HCT116 (cell line): ENCODE measurements around the gene LRRC66. TPM values are rescaled to one million over a fixed set of nuclear protein-coding genes. Genes with fewer than 3 reads are reported as not detected.

ENCODE experiments used
- ATAC-seq: fragments of 200-7000 bp; cut with Tn5 transposase; 2 replicates; pipeline ENCODE4 v1.9.1; 2020; ENCODE audit warnings: mild to moderate bottlenecking, moderate library complexity
- BruUV-seq: library from RNA; stranded (reverse); fragments of 400-500 nt; replicated peaks from 2 replicates; lab custom pipeline; 2021; lab: Mats Ljungman, UMichigan
- CTCF ChIA-PET: fragments of 300-600 bp; sonication (Branson Sonifier 250); formaldehyde crosslinking; loops from one replicate; lab custom pipeline; 2021; ENCODE audit warnings: antibody characterized with exemption; lab: Charles Lee
- POLR2A ChIA-PET: fragments of 300-600, 350-600 bp; sonication (Branson Sonifier 250); formaldehyde crosslinking; loops from one replicate; lab custom pipeline; 2021; ENCODE audit warnings: antibody characterized with exemption; lab: Charles Lee
- RAD21 ChIA-PET, 2 experiments: fragments of 300-600 bp; sonication (Branson Sonifier 250); formaldehyde crosslinking; loops; one replicate each; lab custom pipeline; 2023; ENCODE audit warnings: low total read pairs in 2 of 2; ENCODE audit not compliant: uncharacterized antibody in 2 of 2, unreplicated experiment in 2 of 2, low non-redundant PET in 1 of 2; lab: Charles Lee
- DNase-seq: peaks from one replicate; pipeline ENCODE4 v3.0.0-alpha.2; 2010; ENCODE audit warnings: low read depth, low spot score
- H2AFZ ChIP-seq: fragments of 200-600 bp; shearing (Covaris generic), sonication (generic); 2 replicates; pipeline ENCODE4 v1.6.1; 2017; ENCODE audit warnings: low read depth, mixed run types, mixed read lengths, antibody characterized with exemption, low read length; ENCODE audit not compliant: poor library complexity, severe bottlenecking
- H3K27ac ChIP-seq: 2 replicates; pipeline ENCODE4 v1.5.1; 2012; ENCODE audit warnings: low read depth, low read length
- H3K27me3 ChIP-seq: fragments of 200-600 bp; sonication (generic); 2 replicates; pipeline ENCODE4 v1.6.1; 2016; ENCODE audit warnings: mixed run types, low read length, mixed read lengths; ENCODE audit not compliant: insufficient read depth
- H3K36me3 ChIP-seq, 2 experiments: fragments of 200-500 bp in 1 of 2; fragments of 200-600 bp in 1 of 2; sonication (Bioruptor generic) in 1 of 2; sonication (generic) in 1 of 2; 2 replicates each; pipeline versions ENCODE4 v1.5.1 to v1.6.1; 2014 to 2016; ENCODE audit warnings: low read length in 2 of 2, inconsistent platforms in 1 of 2, mixed read lengths in 1 of 2, mixed run types in 1 of 2; ENCODE audit not compliant: insufficient read depth in 2 of 2, control insufficient read depth in 1 of 2
- H3K4me1 ChIP-seq, 2 experiments: fragments of 200-600 bp in 1 of 2; sonication (generic) in 1 of 2; 2 replicates each; pipeline versions ENCODE4 v1.5.1 to v1.6.1; 2012 to 2017; ENCODE audit warnings: low read length in 2 of 2, inconsistent platforms in 1 of 2, mild to moderate bottlenecking in 1 of 2, mixed read lengths in 1 of 2, mixed run types in 1 of 2, moderate library complexity in 1 of 2; ENCODE audit not compliant: insufficient read depth in 2 of 2, control insufficient read depth in 1 of 2
- H3K4me2 ChIP-seq: fragments of 200-600 bp; sonication (generic); 2 replicates; pipeline ENCODE4 v1.6.1; 2017; ENCODE audit warnings: mixed run types, low read length, mixed read lengths
- H3K4me3 ChIP-seq, 2 experiments: fragments of 200-600 bp in 1 of 2; sonication (generic) in 1 of 2; replicated peaks in 1 of 2; 2 replicates each; pipeline ENCODE4 v1.5.1; 2011 to 2016; ENCODE audit warnings: low read length in 2 of 2, control low read depth in 1 of 2, low read depth in 1 of 2, mild to moderate bottlenecking in 1 of 2, mixed read lengths in 1 of 2, mixed run types in 1 of 2
- H3K79me2 ChIP-seq: fragments of 200-600 bp; sonication (generic); 2 replicates; pipeline ENCODE4 v1.6.1; 2017; ENCODE audit warnings: mild to moderate bottlenecking, mixed run types, low read length, moderate library complexity, mixed read lengths; ENCODE audit not compliant: insufficient read depth
- H3K9ac ChIP-seq: fragments of 200-600 bp; sonication (generic); 2 replicates; pipeline ENCODE4 v1.6.1; 2016; ENCODE audit warnings: low read length, mixed read lengths
- H3K9me2 ChIP-seq: fragments of 200-600 bp; sonication (generic), shearing (Covaris generic); 2 replicates; pipeline ENCODE4 v1.6.1; 2017; ENCODE audit warnings: mixed run types, mild to moderate bottlenecking, moderate library complexity; ENCODE audit not compliant: insufficient read depth
- H3K9me3 ChIP-seq, 2 experiments: fragments of 200-500 bp in 1 of 2; fragments of 200-600 bp in 1 of 2; sonication (Bioruptor generic) in 1 of 2; sonication (generic) in 1 of 2; 2 replicates each; pipeline ENCODE4 v1.6.1; 2014 to 2017; ENCODE audit warnings: low read length in 2 of 2, mixed read lengths in 2 of 2, inconsistent platforms in 1 of 2, low read depth in 1 of 2, mild to moderate bottlenecking in 1 of 2, mixed run types in 1 of 2, moderate library complexity in 1 of 2; ENCODE audit not compliant: control insufficient read depth in 1 of 2, insufficient read depth in 1 of 2
- H4K20me1 ChIP-seq: fragments of 200-600 bp; sonication (generic), shearing (Covaris generic); 2 replicates; pipeline ENCODE4 v1.6.1; 2017; ENCODE audit warnings: mixed run types, mild to moderate bottlenecking, moderate library complexity; ENCODE audit not compliant: insufficient read depth
- CEBPB ChIP-seq: IDR thresholded peaks from 2 replicates; pipeline ENCODE4 v1.6.1; 2012; ENCODE audit warnings: low read depth
- CTCF ChIP-seq, 3 experiments: fragments of 200-600 bp in 1 of 3; sonication (generic) in 1 of 3; IDR thresholded peaks in 2 of 3; conservative IDR thresholded peaks in 1 of 3; 2 replicates each; pipeline ENCODE4 v1.5.1; 2012 to 2017; ENCODE audit warnings: low read depth in 2 of 3, low read length in 2 of 3, antibody characterized with exemption in 1 of 3, borderline replicate concordance in 1 of 3, control low read depth in 1 of 3, mild to moderate bottlenecking in 1 of 3, mixed read lengths in 1 of 3, mixed run types in 1 of 3, moderate library complexity in 1 of 3; ENCODE audit not compliant: insufficient read depth in 1 of 3
- EZH2phosphoT487 ChIP-seq: fragments of 200-600 bp; IDR thresholded peaks from 2 replicates; pipeline ENCODE4 v1.6.1; 2018; ENCODE audit warnings: antibody characterized with exemption, borderline replicate concordance
- JUND ChIP-seq: IDR thresholded peaks from 2 replicates; pipeline ENCODE4 v1.6.1; 2012
- MAX ChIP-seq: IDR thresholded peaks from 2 replicates; pipeline ENCODE4 v1.6.1; 2012
- POLR2AphosphoS5 ChIP-seq: IDR thresholded peaks from 2 replicates; pipeline ENCODE4 v1.6.1; 2011; ENCODE audit warnings: mild to moderate bottlenecking, low read depth, low read length, moderate library complexity
- REST ChIP-seq: IDR thresholded peaks from 2 replicates; pipeline ENCODE4 v1.6.1; 2012; ENCODE audit warnings: low read depth
- SRF ChIP-seq: IDR thresholded peaks from 2 replicates; pipeline ENCODE4 v1.6.1; 2012; ENCODE audit warnings: low read depth
- TCF7L2 ChIP-seq: IDR thresholded peaks from 2 replicates; pipeline ENCODE4 v1.7.0; 2011; ENCODE audit warnings: borderline replicate concordance, inconsistent platforms; ENCODE audit not compliant: insufficient read depth, insufficient read length; ENCODE audit errors: extremely low read depth
- ZFX ChIP-seq: fragments of 450-650 bp; IDR thresholded peaks from 2 replicates; pipeline ENCODE4 v1.6.1; 2017
- ZNF274 ChIP-seq: fragments of 200-500 bp; sonication (Bioruptor generic); IDR thresholded peaks from 2 replicates; pipeline ENCODE4 v1.6.1; 2014; ENCODE audit warnings: mild to moderate bottlenecking, low read depth, low read length, inconsistent platforms
- intact Hi-C: fragments of 100-400 bp; cut with micrococcal nuclease; formaldehyde crosslinking; loops from 2 replicates; pipeline ENCODE4 v1.10.0; 2022
- total RNA-seq: library from RNA; stranded (reverse); gene quantifications from one replicate; pipeline ENCODE4 v1.2.1, GENCODE V29; 2021; ENCODE audit not compliant: unreplicated experiment
- TF ChIP-seq, protein P1 (sequence below): IDR thresholded peaks from 2 replicates; pipeline ENCODE4 v1.6.1; 2011; ENCODE audit warnings: mild to moderate bottlenecking, low read length, moderate library complexity; ENCODE audit not compliant: insufficient replicate concordance; ENCODE audit errors: extremely low read depth

Gene LRRC66
- total RNA-seq, 1 experiment from 2014 or later: 0.12 TPM

DNA sequence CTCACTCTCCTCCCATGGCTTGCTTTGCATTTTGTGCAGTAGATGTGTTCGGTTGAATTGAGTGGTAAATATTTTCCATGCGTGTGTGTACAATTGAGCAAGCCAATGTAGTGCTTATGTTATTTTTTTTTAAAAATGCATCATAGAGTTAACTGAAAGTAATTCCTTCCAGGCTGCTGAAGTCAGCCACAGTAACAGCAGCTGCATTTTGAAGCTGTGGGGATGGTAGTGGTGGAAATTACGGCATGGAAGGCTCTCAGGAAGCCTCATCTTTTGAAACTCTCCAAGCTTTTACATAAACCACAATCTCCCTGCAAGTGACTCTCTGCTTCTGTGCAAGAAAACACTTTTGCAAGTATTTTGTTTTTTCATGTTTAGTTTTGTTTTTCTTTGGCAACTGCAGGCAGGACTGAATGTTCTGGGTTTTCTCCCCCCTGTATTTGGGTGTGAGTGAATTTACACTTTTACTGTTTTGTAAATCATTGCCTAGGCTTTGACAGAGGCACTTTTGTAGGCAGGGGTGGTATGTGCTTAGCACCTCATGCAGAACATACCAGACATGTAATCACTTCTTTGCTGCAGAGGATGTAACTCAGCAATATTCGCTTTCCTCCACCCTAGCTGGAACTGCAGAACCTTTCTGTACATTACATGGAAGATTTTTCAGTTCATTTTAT is 56.2 kb downstream of the LRRC66 start:
- Histone ChIP-seq H3K9me3 (no peaks in the 10 kb centered on the region), H3K9ac (no peak overlapping the region), H3K9me2 (no peaks in the 10 kb centered on the region), H3K4me1 (no peaks in the 10 kb centered on the region), H3K79me2 (no peaks in the 10 kb centered on the region), H4K20me1 (no peaks in the 10 kb centered on the region), H3K4me2 (no peak overlapping the region), H3K27ac (no peak overlapping the region), H2AFZ (no peak overlapping the region), H3K4me3 (no peak overlapping the region), H3K27me3 (no peaks in the 10 kb centered on the region), H3K36me3 (no peaks in the 10 kb centered on the region)
- intact Hi-C loops: no loop called here
- ChIA-PET RAD21 (no interaction called here), POLR2A (no interaction called here), CTCF (no interaction called here)
- ATAC-seq (no peak), DNase-seq (no peak)
- no peak for TF ChIP-seq REST
- TF ChIP-seq ZFX: no peak
- TF ChIP-seq EZH2phosphoT487: no peak
- no peak for TF ChIP-seq ZNF274
- no peak for TF ChIP-seq CEBPB
- TF ChIP-seq POLR2AphosphoS5: no peak
- TF ChIP-seq JUND: no peak
- no peak for TF ChIP-seq CTCF (IDR thresholded peaks at IDR 0.05 in 2 of 3, conservative IDR thresholded peaks at IDR 0.05 in 1 of 3; ENCODE audit: borderline replicate concordance in 1 of 3, insufficient read depth in 1 of 3, low read depth in 2 of 3, low read length in 2 of 3)
- TF ChIP-seq SRF: no peak
- TF ChIP-seq MAX: no peak
- no peak for TF ChIP-seq TCF7L2
- TF ChIP-seq, protein P1, sequence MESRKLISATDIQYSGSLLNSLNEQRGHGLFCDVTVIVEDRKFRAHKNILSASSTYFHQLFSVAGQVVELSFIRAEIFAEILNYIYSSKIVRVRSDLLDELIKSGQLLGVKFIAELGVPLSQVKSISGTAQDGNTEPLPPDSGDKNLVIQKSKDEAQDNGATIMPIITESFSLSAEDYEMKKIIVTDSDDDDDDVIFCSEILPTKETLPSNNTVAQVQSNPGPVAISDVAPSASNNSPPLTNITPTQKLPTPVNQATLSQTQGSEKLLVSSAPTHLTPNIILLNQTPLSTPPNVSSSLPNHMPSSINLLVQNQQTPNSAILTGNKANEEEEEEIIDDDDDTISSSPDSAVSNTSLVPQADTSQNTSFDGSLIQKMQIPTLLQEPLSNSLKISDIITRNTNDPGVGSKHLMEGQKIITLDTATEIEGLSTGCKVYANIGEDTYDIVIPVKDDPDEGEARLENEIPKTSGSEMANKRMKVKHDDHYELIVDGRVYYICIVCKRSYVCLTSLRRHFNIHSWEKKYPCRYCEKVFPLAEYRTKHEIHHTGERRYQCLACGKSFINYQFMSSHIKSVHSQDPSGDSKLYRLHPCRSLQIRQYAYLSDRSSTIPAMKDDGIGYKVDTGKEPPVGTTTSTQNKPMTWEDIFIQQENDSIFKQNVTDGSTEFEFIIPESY: no peak
- BruUV-seq: no TSS peak
